K562 (cell line): ENCODE measurements around the gene FBXL13. TPM values are rescaled to one million over a fixed set of nuclear protein-coding genes. Genes with fewer than 3 reads are reported as not detected.

Experiments used
- CTCF ChIP-seq, 3 experiments: IDR thresholded peaks in 2 of 3; conservative IDR thresholded peaks in 1 of 3; 2 replicates each; pipeline ENCODE4 v1.5.1; 2011 to 2012; ENCODE audit warnings: low read length in 3 of 3, mild to moderate bottlenecking in 3 of 3, control low read depth in 2 of 3, improper control_type of control experiment in 1 of 3, inconsistent platforms in 1 of 3, low read depth in 1 of 3, mixed read lengths in 1 of 3, moderate library complexity in 1 of 3; ENCODE audit not compliant: insufficient read depth in 2 of 3
- DMBX1 ChIP-seq: fragments of 250-450 bp; sonication (Bioruptor Pico); IDR thresholded peaks from 2 replicates; pipeline ENCODE4 v1.8.0; 2022; ENCODE audit warnings: inconsistent platforms, mild to moderate bottlenecking, moderate library complexity, borderline replicate concordance
- ELK3 ChIP-seq: fragments of 450-650 bp; formaldehyde crosslinking; IDR thresholded peaks from 2 replicates; pipeline ENCODE4 v1.4.0; 2020; ENCODE audit warnings: mild to moderate bottlenecking
- ETV6 ChIP-seq, 3 experiments: fragments of 150-350 bp in 1 of 3; sonication (generic) in 1 of 3; formaldehyde crosslinking in 1 of 3; IDR thresholded peaks; 2 replicates each; pipeline versions ENCODE4 v1.6.1 to v1.8.0; 2014 to 2022; ENCODE audit warnings: borderline replicate concordance in 2 of 3, low read depth in 2 of 3, antibody characterized with exemption in 1 of 3, low read length in 1 of 3, mild to moderate bottlenecking in 1 of 3, missing genetic modification reagents in 1 of 3
- PML ChIP-seq: IDR thresholded peaks from 2 replicates; pipeline ENCODE4 v1.6.1; 2012; ENCODE audit warnings: low read length, inconsistent platforms
- RNF2 ChIP-seq: sonication (generic); IDR thresholded peaks from 2 replicates; pipeline ENCODE4 v1.6.1; 2016
- TOE1 ChIP-seq, 2 experiments: fragments of 450-650 bp in 1 of 2; sonication (generic) in 1 of 2; formaldehyde crosslinking in 1 of 2; IDR thresholded peaks; 2 replicates each; pipeline versions ENCODE4 v1.7.1 to v1.8.0; 2016 to 2022; ENCODE audit warnings: borderline replicate concordance in 2 of 2, mild to moderate bottlenecking in 2 of 2, antibody characterized with exemption in 1 of 2, inconsistent platforms in 1 of 2, low read depth in 1 of 2, missing genetic modification reagents in 1 of 2, moderate library complexity in 1 of 2
- U2AF1 ChIP-seq: fragments of 200-400 bp; formaldehyde crosslinking; optimal IDR thresholded peaks from 2 replicates; pipeline ENCODE3; 2017; ENCODE audit warnings: mild to moderate bottlenecking, low read depth, low read length, moderate library complexity
- ZNF217 ChIP-seq: sonication (generic); formaldehyde crosslinking; IDR thresholded peaks from 2 replicates; pipeline ENCODE4 v1.8.0; 2022; ENCODE audit warnings: mild to moderate bottlenecking, missing genetic modification reagents
- ZNF717 ChIP-seq: fragments of 250-450 bp; sonication (Bioruptor Pico); IDR thresholded peaks from 2 replicates; pipeline ENCODE4 v1.5.0; 2021
- polyA plus RNA-seq, 8 experiments: library from polyadenylated mRNA; depleted of rRNA in 4 of 8; stranded (reverse) in 5 of 8; unstranded in 3 of 8; fragments of >200 nt; fragmentation: Nextera tagmentation in 2 of 8; fragmentation: Illumina TruSeq in 1 of 8; extraction: Ambion mirVana in 2 of 8; extraction: Trizol in 1 of 8; gene quantifications; 2 replicates each; pipeline versions ENCODE4 v1.2.1 to v1.2.3, GENCODE V29; 2011 to 2014; ENCODE audit warnings: inconsistent platforms in 1 of 8, missing spikeins in 1 of 8
- total RNA-seq, 7 experiments: library from RNA; depleted of rRNA in 6 of 7; stranded (reverse); fragments of >200 nt in 6 of 7; fragmentation: Illumina TruSeq in 2 of 7; extraction: Trizol in 2 of 7; gene quantifications; 2 replicates each; pipeline versions ENCODE4 v1.2.1 to v1.2.3, GENCODE V29; 2011 to 2021; ENCODE audit warnings: low replicate concordance in 1 of 7

The FBXL13 gene
- total and polyA plus RNA-seq, 9 of the 15 experiments (the other 6 are each of a cell fraction or from before 2014, with no cell fraction given): 16.3 to 55.0 (median 25.4) TPM

GRCh38 chr7:102975854-102976253 lies 98.7 kb downstream of the FBXL13 start (continued):
- no peak for TF ChIP-seq TOE1 (IDR thresholded peaks at IDR 0.05; ENCODE audit: borderline replicate concordance)
- TF ChIP-seq TOE1 (CRISPR knock-in tag; IDR thresholded peaks at IDR 0.05; ENCODE audit: borderline replicate concordance, low read depth): no peak
- no peak for TF ChIP-seq CTCF (IDR thresholded peaks at IDR 0.05 in 2 of 3, conservative IDR thresholded peaks at IDR 0.05 in 1 of 3; ENCODE audit: insufficient read depth in 2 of 3, low read depth in 1 of 3, low read length in 3 of 3)
- TF ChIP-seq U2AF1: no peak
- TF ChIP-seq RNF2: no peak
- no peak for TF ChIP-seq ETV6 (IDR thresholded peaks at IDR 0.05; ENCODE audit: borderline replicate concordance in 1 of 2, low read depth in 2 of 2, low read length in 1 of 2)
- TF ChIP-seq ETV6 (CRISPR knock-in tag; IDR thresholded peaks at IDR 0.05; ENCODE audit: borderline replicate concordance): no peak
- TF ChIP-seq DMBX1 (CRISPR knock-in tag): no peak
- no peak for TF ChIP-seq PML
- no peak for TF ChIP-seq ELK3
- TF ChIP-seq ZNF217: no peak
- TF ChIP-seq ZNF717: no peak
